HepG2 (cell line): ENCODE data around the gene SEPHS1. TPM values are rescaled to one million over a fixed set of nuclear protein-coding genes. Genes with fewer than 3 reads are reported as not detected.

Experiments
- ASH2L ChIP-seq: fragments of 300-600, 200-600 bp; sonication (generic); IDR thresholded peaks from 2 replicates; pipeline ENCODE4 v1.7.0; 2017; ENCODE audit warnings: low read depth, mild to moderate bottlenecking, moderate library complexity, mixed read lengths, low read length; ENCODE audit not compliant: insufficient read length
- FOXO1 ChIP-seq: sonication (generic); formaldehyde crosslinking; IDR thresholded peaks from 2 replicates; pipeline ENCODE4 v1.4.0; 2020; ENCODE audit warnings: missing genetic modification reagents
- GABPB1 ChIP-seq: IDR thresholded peaks from 2 replicates; pipeline ENCODE4 v1.6.1; 2016; ENCODE audit warnings: mild to moderate bottlenecking, missing genetic modification reagents, moderate library complexity, missing compliant biosample characterization
- RBFOX2 ChIP-seq: fragments of 200-400 bp; formaldehyde crosslinking; IDR thresholded peaks from 2 replicates; pipeline ENCODE4 v1.6.1; 2017; ENCODE audit warnings: low read depth, mild to moderate bottlenecking, low read length
- SPEN ChIP-seq: sonication (generic); formaldehyde crosslinking; IDR thresholded peaks from 2 replicates; pipeline ENCODE4 v1.5.1; 2020; ENCODE audit warnings: low read depth, mild to moderate bottlenecking, missing genetic modification reagents
- YEATS4 ChIP-seq: sonication (generic); formaldehyde crosslinking; IDR thresholded peaks from 2 replicates; pipeline ENCODE4 v1.4.0; 2020; ENCODE audit warnings: missing genetic modification reagents, borderline replicate concordance
- ZNF30 ChIP-seq: sonication (generic); formaldehyde crosslinking; IDR thresholded peaks from 2 replicates; pipeline ENCODE4 v1.5.0; 2020; ENCODE audit warnings: mild to moderate bottlenecking, missing genetic modification reagents
- ZNF563 ChIP-seq: sonication (generic); formaldehyde crosslinking; IDR thresholded peaks from 2 replicates; pipeline ENCODE4 v1.8.0; 2022; ENCODE audit warnings: mild to moderate bottlenecking, moderate library complexity, missing genetic modification reagents
- ZNF768 ChIP-seq: sonication (generic); formaldehyde crosslinking; IDR thresholded peaks from 2 replicates; pipeline ENCODE4 v1.4.0; 2020; ENCODE audit warnings: missing genetic modification reagents
- polyA plus RNA-seq, 8 experiments: library from polyadenylated mRNA; depleted of rRNA in 3 of 8; stranded (reverse) in 7 of 8; unstranded in 1 of 8; fragments of >200 nt; fragmentation: Illumina TruSeq in 4 of 8; extraction: Trizol in 4 of 8; gene quantifications; 2 replicates each; pipeline versions ENCODE4 v1.2.1 to v1.2.3, GENCODE V29; 2011 to 2016; ENCODE audit warnings: low read depth in 4 of 8, missing spikeins in 1 of 8, mixed read lengths in 1 of 8; ENCODE audit not compliant: insufficient read depth in 1 of 8
- total RNA-seq, 5 experiments: library from RNA; depleted of rRNA; stranded (reverse); fragments of >200 nt; fragmentation: Illumina TruSeq; extraction: Trizol; gene quantifications; 2 replicates each; pipeline ENCODE4 v1.2.3, GENCODE V29; 2016; ENCODE audit warnings: low read depth in 1 of 5
- TF ChIP-seq, protein P1 (sequence below): sonication (generic); formaldehyde crosslinking; IDR thresholded peaks from 2 replicates; pipeline ENCODE4 v1.4.0; 2020; ENCODE audit warnings: missing genetic modification reagents

SEPHS1 gene
- total and polyA plus RNA-seq, 2 of the 13 experiments (the other 11 are each of a cell fraction or from before 2014, with no cell fraction given), result 57.8 to 61.5 TPM

DNA sequence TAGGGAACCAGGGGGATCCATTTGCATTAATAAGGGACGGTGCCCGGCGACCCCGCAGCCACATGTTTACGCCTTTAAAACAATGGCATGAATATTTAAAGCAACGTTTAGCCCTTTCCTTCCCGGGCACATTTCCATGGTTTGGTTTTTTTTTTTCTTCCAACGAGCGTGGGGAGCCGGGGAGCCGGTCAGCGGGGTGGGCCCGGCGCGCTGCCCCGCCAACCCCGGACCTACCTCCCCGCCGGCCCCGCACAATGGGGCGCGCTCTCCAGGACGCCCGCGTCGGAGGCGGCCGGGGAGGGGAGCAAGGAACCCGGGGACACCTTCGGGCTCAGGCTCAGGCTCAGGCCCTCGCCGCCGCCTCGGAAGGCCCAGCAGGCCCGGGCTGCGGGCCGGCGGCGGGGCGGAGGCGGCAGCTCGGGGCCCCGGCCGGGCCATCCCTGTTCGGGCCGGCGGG, 1.0 kb downstream of the SEPHS1 start (continued):
- TF ChIP-seq FOXO1 (CRISPR knock-in tag) (no peak), GABPB1 (CRISPR knock-in tag) (peak; percentile 38; the same call in 1 of the 2 replicates), ZNF563 (CRISPR knock-in tag) (0 out of 2 replicates have a peak, but pooled peaks have one; percentile 20), YEATS4 (0 out of 2 replicates have a peak, but pooled peaks have one; percentile 23), SPEN (CRISPR knock-in tag) (0 out of 2 replicates have a peak, but pooled peaks have one; percentile 26), ZNF30 (CRISPR knock-in tag) (no peak), RBFOX2 (peak; percentile 20; the same call in 1 of the 2 replicates), ZNF768 (CRISPR knock-in tag) (peak; percentile 47; the same call in 1 of the 2 replicates), ASH2L (peak; percentile 72)
- TF ChIP-seq, protein P1, sequence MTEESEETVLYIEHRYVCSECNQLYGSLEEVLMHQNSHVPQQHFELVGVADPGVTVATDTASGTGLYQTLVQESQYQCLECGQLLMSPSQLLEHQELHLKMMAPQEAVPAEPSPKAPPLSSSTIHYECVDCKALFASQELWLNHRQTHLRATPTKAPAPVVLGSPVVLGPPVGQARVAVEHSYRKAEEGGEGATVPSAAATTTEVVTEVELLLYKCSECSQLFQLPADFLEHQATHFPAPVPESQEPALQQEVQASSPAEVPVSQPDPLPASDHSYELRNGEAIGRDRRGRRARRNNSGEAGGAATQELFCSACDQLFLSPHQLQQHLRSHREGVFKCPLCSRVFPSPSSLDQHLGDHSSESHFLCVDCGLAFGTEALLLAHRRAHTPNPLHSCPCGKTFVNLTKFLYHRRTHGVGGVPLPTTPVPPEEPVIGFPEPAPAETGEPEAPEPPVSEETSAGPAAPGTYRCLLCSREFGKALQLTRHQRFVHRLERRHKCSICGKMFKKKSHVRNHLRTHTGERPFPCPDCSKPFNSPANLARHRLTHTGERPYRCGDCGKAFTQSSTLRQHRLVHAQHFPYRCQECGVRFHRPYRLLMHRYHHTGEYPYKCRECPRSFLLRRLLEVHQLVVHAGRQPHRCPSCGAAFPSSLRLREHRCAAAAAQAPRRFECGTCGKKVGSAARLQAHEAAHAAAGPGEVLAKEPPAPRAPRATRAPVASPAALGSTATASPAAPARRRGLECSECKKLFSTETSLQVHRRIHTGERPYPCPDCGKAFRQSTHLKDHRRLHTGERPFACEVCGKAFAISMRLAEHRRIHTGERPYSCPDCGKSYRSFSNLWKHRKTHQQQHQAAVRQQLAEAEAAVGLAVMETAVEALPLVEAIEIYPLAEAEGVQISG (CRISPR knock-in tag), result 0 out of 2 replicates have a peak, but pooled peaks have one; percentile 30
